Measurements from ENCODE around the gene TUT4.

Gene TUT4

GRCh38 chr1:52590266-52590665 lies 37.4 kb upstream of the TUT4 start:
- Histone ChIP-seq H3K27me3 (replicated peaks; ENCODE audit: insufficient read depth, low read length) (no peaks in the 10 kb centered on the region), H3K9me3 (replicated peaks; ENCODE audit: insufficient read depth, low read length) (no peaks in the 10 kb centered on the region), H3K4me1 (ENCODE audit: low read length) (no peaks in the 10 kb centered on the region), H3K4me2 (ENCODE audit: low read depth, low read length) (no peak overlapping the region), H2AFZ (ENCODE audit: low read length) (no peak overlapping the region), H3K79me2 (ENCODE audit: low read length) (no peaks in the 10 kb centered on the region), H3F3A (ENCODE audit: insufficient read depth, low read length) (no peaks in the 10 kb centered on the region), H3K9ac (ENCODE audit: low read length) (no peak overlapping the region), H3K36me3 (replicated peaks; ENCODE audit: insufficient read depth, low read length) (no peaks in the 10 kb centered on the region), H3K27ac (ENCODE audit: low read length) (no peak overlapping the region), H3K4me3 (ENCODE audit: low read length) (no peak overlapping the region), H3K9me2 (replicated peaks; ENCODE audit: insufficient read depth, low read length) (no peaks in the 10 kb centered on the region), H4K20me1 (ENCODE audit: insufficient read depth, low read length) (no peaks in the 10 kb centered on the region)
- no peak for DNase-seq
- no peak for TF ChIP-seq EZH2 (optimal IDR thresholded peaks at IDR 0.05; ENCODE audit: low read depth, low read length)
- no peak for TF ChIP-seq CTCF (IDR thresholded peaks at IDR 0.05; ENCODE audit: low read length)
- TF ChIP-seq EZH2phosphoT487 (IDR thresholded peaks at IDR 0.05; ENCODE audit: low read length): no peak

GRCh38 chr1:52588535-52588934 lies 35.6 kb upstream of the TUT4 start:
- no peak overlapping the region for H2AFZ ChIP-seq (ENCODE audit: low read length)
- no peak overlapping the region for H3K4me3 ChIP-seq (ENCODE audit: low read length)
- no peaks in the 10 kb centered on the region for H3K36me3 ChIP-seq (replicated peaks; ENCODE audit: insufficient read depth, low read length)
- H3K9me3 ChIP-seq (replicated peaks; ENCODE audit: insufficient read depth, low read length): no peaks in the 10 kb centered on the region
- H3K4me2 ChIP-seq (ENCODE audit: low read depth, low read length): no peak overlapping the region
- no peaks in the 10 kb centered on the region for H4K20me1 ChIP-seq (ENCODE audit: insufficient read depth, low read length)
- H3K9ac ChIP-seq (ENCODE audit: low read length): no peak overlapping the region
- TF ChIP-seq EZH2 (optimal IDR thresholded peaks at IDR 0.05; ENCODE audit: low read depth, low read length) (no peak), CTCF (IDR thresholded peaks at IDR 0.05; ENCODE audit: low read length) (no peak), EZH2phosphoT487 (IDR thresholded peaks at IDR 0.05; ENCODE audit: low read length) (no peak)
- DNase-seq: no peak
- no peaks in the 10 kb centered on the region for H3K4me1 ChIP-seq (ENCODE audit: low read length)
- H3K79me2 ChIP-seq (ENCODE audit: low read length): no peaks in the 10 kb centered on the region
- H3F3A ChIP-seq (ENCODE audit: insufficient read depth, low read length): no peaks in the 10 kb centered on the region
- H3K9me2 ChIP-seq (replicated peaks; ENCODE audit: insufficient read depth, low read length): no peaks in the 10 kb centered on the region
- H3K27me3 ChIP-seq (replicated peaks; ENCODE audit: insufficient read depth, low read length): no peaks in the 10 kb centered on the region
- no peak overlapping the region for H3K27ac ChIP-seq (ENCODE audit: low read length)

GRCh38 chr1:52588027-52588426 lies 35.1 kb upstream of the TUT4 start:
- no peaks in the 10 kb centered on the region for H3F3A ChIP-seq (ENCODE audit: insufficient read depth, low read length)
- no peak overlapping the region for H3K4me2 ChIP-seq (ENCODE audit: low read depth, low read length)
- no peaks in the 10 kb centered on the region for H4K20me1 ChIP-seq (ENCODE audit: insufficient read depth, low read length)
- H3K9me3 ChIP-seq (replicated peaks; ENCODE audit: insufficient read depth, low read length): no peaks in the 10 kb centered on the region
- H3K27ac ChIP-seq (ENCODE audit: low read length): no peak overlapping the region
- no peaks in the 10 kb centered on the region for H3K9me2 ChIP-seq (replicated peaks; ENCODE audit: insufficient read depth, low read length)
- no peaks in the 10 kb centered on the region for H3K27me3 ChIP-seq (replicated peaks; ENCODE audit: insufficient read depth, low read length)
- TF ChIP-seq CTCF (IDR thresholded peaks at IDR 0.05; ENCODE audit: low read length) (no peak), EZH2 (optimal IDR thresholded peaks at IDR 0.05; ENCODE audit: low read depth, low read length) (no peak), EZH2phosphoT487 (IDR thresholded peaks at IDR 0.05; ENCODE audit: low read length) (no peak)
- no peak overlapping the region for H3K4me3 ChIP-seq (ENCODE audit: low read length)
- H3K4me1 ChIP-seq (ENCODE audit: low read length): no peaks in the 10 kb centered on the region
- H2AFZ ChIP-seq (ENCODE audit: low read length): no peak overlapping the region
- H3K9ac ChIP-seq (ENCODE audit: low read length): no peak overlapping the region
- DNase-seq: no peak
- H3K36me3 ChIP-seq (replicated peaks; ENCODE audit: insufficient read depth, low read length): no peaks in the 10 kb centered on the region
- no peaks in the 10 kb centered on the region for H3K79me2 ChIP-seq (ENCODE audit: low read length)
